Activated CD4-positive, CD25-positive, alpha-beta regulatory T cell treated with anti-CD3 and anti-CD28 coated beads, Interleukin-2, amount 50 U/mL, for 24 hours (primary cell): ENCODE measurements around the gene CCDC61.

Source experiments
- ATAC-seq, 2 donors: fragments of 150-1000 bp; cut with Tn5 transposase; one replicate each; pipeline ENCODE4 v1.10.0; 2021; ENCODE audit warnings: mild to moderate bottlenecking in 1 of 2, moderate library complexity in 1 of 2

The CCDC61 gene

DNA sequence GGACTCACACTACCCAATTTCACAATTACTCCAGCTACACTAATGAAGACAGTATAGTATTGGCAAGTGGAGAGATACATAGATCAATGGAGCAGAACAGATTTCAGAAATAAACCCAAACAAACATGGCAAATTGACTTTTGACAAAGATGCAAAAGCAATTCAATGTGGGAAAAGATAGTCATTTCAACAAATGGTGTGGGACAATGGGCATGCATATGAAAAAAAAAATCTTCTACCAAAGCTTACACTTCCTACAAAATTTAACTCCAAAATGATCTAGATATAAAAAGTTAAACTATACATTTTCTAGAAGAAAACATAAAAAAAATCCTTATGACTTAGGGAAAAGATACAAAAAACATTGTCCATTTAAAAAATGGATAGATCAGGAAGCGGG is 48.3 kb downstream of the CCDC61 start:
- no peak for ATAC-seq

GRCh38 chr19:46049597-46049996 is 54.3 kb downstream of the CCDC61 start:
- no peak for ATAC-seq

- ATAC-seq: no peak
These were observed 57.6 kb downstream of the CCDC61 start for GRCh38 chr19:46052896-46053295.

- no peak for ATAC-seq
These were observed 61.3 kb downstream of the CCDC61 start for GRCh38 chr19:46056536-46056935.

- ATAC-seq: no peak
These were observed 63.5 kb downstream of the CCDC61 start for GRCh38 chr19:46058778-46059177.

GRCh38 chr19:46060012-46060411 is 64.7 kb downstream of the CCDC61 start:
- ATAC-seq: no peak

DNA sequence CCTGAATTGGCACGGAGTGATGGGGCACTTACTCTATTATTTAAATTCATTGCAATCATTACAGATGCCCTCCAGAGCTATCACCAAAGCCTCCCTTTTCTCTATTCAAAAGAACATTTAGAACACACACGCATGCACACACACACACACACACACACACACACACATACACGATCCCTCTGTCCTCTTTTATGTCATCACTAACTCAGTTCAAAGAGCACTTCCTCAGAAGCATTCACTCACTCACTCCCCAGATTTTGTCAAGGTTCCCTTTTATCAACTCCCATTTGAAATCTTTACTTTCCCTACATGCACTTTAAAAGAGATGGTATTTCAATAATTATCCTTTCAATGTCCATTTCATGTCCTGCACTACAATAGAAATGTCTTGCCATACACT is 67.9 kb downstream of the CCDC61 start:
- ATAC-seq: no peak

- no peak for ATAC-seq
These were observed 70.3 kb downstream of the CCDC61 start for GRCh38 chr19:46065486-46066071.

GRCh38 chr19:46066471-46066870 is 71.2 kb downstream of the CCDC61 start:
- no peak for ATAC-seq

- no peak for ATAC-seq
These were observed 72.4 kb downstream of the CCDC61 start for GRCh38 chr19:46067691-46068090.
